ENCODE data around the gene AFG3L2. TPM values are rescaled to one million over a fixed set of nuclear protein-coding genes. Genes with fewer than 3 reads are reported as not detected.

Gene AFG3L2
- total RNA-seq, 6 experiments from 2014 or later: 35.2 to 44.4 (median 39.0) TPM

GRCh38 chr18:12403601-12404506, 26.8 kb upstream of the AFG3L2 start:
- H3K4me3 Mint-ChIP-seq: peak overlapping the region; percentile 58
- H3K4me1 Mint-ChIP-seq (ENCODE audit: low read depth): peaks cover 53% of the 10 kb centered on the region
- H3K27ac Mint-ChIP-seq: peak overlapping the region; percentile 89
- TF ChIP-seq, protein P1, sequence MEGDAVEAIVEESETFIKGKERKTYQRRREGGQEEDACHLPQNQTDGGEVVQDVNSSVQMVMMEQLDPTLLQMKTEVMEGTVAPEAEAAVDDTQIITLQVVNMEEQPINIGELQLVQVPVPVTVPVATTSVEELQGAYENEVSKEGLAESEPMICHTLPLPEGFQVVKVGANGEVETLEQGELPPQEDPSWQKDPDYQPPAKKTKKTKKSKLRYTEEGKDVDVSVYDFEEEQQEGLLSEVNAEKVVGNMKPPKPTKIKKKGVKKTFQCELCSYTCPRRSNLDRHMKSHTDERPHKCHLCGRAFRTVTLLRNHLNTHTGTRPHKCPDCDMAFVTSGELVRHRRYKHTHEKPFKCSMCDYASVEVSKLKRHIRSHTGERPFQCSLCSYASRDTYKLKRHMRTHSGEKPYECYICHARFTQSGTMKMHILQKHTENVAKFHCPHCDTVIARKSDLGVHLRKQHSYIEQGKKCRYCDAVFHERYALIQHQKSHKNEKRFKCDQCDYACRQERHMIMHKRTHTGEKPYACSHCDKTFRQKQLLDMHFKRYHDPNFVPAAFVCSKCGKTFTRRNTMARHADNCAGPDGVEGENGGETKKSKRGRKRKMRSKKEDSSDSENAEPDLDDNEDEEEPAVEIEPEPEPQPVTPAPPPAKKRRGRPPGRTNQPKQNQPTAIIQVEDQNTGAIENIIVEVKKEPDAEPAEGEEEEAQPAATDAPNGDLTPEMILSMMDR (IDR thresholded peaks at IDR 0.05): no peak
- peak; percentile 88 for DNase-seq
- H3K27me3 Mint-ChIP-seq (ENCODE audit: insufficient read depth): no peaks in the 10 kb centered on the region; the same call in 1 of the 2 replicates
- peaks cover 6% of the 10 kb centered on the region for H3K36me3 Mint-ChIP-seq (ENCODE audit: low read depth)
- no peaks in the 10 kb centered on the region for H3K9me3 Mint-ChIP-seq

- no peak overlapping the region for H3K27ac Mint-ChIP-seq
These were observed 24.9 kb upstream of the AFG3L2 start for GRCh38 chr18:12401881-12402280.

DNA sequence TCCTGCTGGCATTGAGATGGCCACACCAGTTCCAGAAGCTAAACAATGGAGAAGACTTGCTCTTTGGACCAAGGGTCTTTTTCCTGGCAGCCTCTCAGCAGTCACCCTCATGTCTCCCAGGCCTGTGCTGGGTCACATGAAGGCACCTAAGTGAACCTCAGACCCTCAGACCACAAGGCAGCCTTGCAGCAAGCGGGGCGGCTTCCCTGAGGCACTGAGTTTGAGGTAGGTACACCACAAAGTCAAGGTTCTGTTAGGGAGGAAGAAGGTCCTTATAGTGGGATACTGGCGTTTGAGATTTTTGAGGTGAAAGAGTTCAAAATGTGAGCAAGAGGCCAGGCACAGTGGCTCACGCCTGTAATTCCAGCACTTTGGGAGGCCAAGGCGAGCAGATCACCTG, 22.2 kb upstream of the AFG3L2 start:
- TF ChIP-seq, protein P1 (IDR thresholded peaks at IDR 0.05): no peak
- DNase-seq: no peak

More at GRCh38 chr18:12401881-12402280, 24.9 kb upstream of the AFG3L2 start:
- TF ChIP-seq, protein P1 (IDR thresholded peaks at IDR 0.05): no peak
- Mint-ChIP-seq H3K4me1 (ENCODE audit: low read depth) (peaks cover 46% of the 10 kb centered on the region), H3K4me3 (no peak overlapping the region), H3K27me3 (ENCODE audit: insufficient read depth) (peaks cover 4% of the 10 kb centered on the region), H3K36me3 (ENCODE audit: low read depth) (no peaks in the 10 kb centered on the region), H3K9me3 (no peaks in the 10 kb centered on the region)
- DNase-seq: no peak

DNA sequence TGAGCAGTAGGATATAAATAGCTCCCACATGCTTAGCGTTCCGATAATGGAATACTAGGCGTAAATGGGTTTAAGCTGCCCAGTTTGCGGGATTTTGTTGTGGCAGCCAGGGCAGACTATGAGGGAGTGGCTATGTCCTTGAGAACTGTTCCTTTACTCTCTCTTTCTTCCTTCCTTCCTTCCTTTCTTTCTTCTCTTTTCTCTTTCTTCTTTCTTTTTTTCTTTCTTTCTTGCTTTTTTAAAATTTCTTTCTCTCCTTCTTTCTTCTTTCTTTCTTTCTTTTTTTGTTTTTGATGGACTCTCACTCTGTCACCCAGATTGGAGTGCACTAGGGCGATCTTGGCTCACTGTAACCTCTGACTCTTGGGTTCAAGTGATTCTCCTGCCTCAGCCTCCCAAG, 21.6 kb upstream of the AFG3L2 start:
- no peaks in the 10 kb centered on the region for H3K9me3 Mint-ChIP-seq

More for the DNA sequence above, 22.2 kb upstream of the AFG3L2 start:
- no peak overlapping the region for H3K4me3 Mint-ChIP-seq
- peaks cover 28% of the 10 kb centered on the region for H3K4me1 Mint-ChIP-seq (ENCODE audit: low read depth)
- peaks cover 4% of the 10 kb centered on the region for H3K27me3 Mint-ChIP-seq (ENCODE audit: insufficient read depth)
- no peaks in the 10 kb centered on the region for H3K36me3 Mint-ChIP-seq (ENCODE audit: low read depth)
- H3K9me3 Mint-ChIP-seq: no peaks in the 10 kb centered on the region
- no peak overlapping the region for H3K27ac Mint-ChIP-seq

DNA sequence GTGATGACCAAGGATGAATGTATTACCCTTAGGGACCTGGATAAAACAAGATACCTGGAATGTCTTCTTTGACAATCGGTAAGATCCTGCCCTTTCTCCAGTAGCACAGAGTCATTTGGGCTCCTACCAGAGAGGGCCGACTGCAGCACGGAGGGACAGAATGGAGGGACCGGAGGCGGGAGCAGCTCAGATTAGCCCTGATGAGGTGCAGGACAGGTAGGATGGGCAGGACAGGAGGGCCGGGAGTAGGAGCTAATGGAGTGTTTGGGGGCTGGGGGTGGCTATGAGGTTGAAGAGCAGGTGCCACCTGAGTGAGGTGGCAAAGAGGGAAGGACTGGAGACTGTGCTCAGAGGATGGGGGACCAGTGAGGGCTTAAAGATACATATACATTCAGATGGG, 20.8 kb upstream of the AFG3L2 start:
- TF ChIP-seq, protein P1 (IDR thresholded peaks at IDR 0.05): no peak
- Mint-ChIP-seq H3K9me3 (no peaks in the 10 kb centered on the region), H3K4me3 (no peak overlapping the region), H3K27me3 (ENCODE audit: insufficient read depth) (peaks cover 4% of the 10 kb centered on the region), H3K27ac (no peak overlapping the region), H3K36me3 (ENCODE audit: low read depth) (no peaks in the 10 kb centered on the region), H3K4me1 (ENCODE audit: low read depth) (peaks cover 18% of the 10 kb centered on the region)
- no peak for DNase-seq

More for the DNA sequence above, 21.6 kb upstream of the AFG3L2 start:
- TF ChIP-seq, protein P1 (IDR thresholded peaks at IDR 0.05): no peak
- no peak for DNase-seq
- no peaks in the 10 kb centered on the region for H3K36me3 Mint-ChIP-seq (ENCODE audit: low read depth)
- H3K27me3 Mint-ChIP-seq (ENCODE audit: insufficient read depth): peaks cover 4% of the 10 kb centered on the region
- H3K27ac Mint-ChIP-seq: no peak overlapping the region
- no peak overlapping the region for H3K4me3 Mint-ChIP-seq
- H3K4me1 Mint-ChIP-seq (ENCODE audit: low read depth): peaks cover 26% of the 10 kb centered on the region
